Thyroid gland (tissue), 4 donors: ENCODE results near the gene WFDC9.

Experiments used
- POLR2A ChIP-seq, 2 donors: fragments of 450-650 bp; IDR thresholded peaks; one replicate each; pipeline ENCODE4 v1.6.1; 2017; ENCODE audit warnings: antibody characterized with exemption in 2 of 2, mild to moderate bottlenecking in 2 of 2, moderate library complexity in 1 of 2
- TF ChIP-seq, protein P1 (sequence below), 6 experiments: fragments of 200-600 bp in 3 of 6; fragments of 450-650 bp in 3 of 6; sonication (generic) in 3 of 6; IDR thresholded peaks; one replicate each; pipeline ENCODE4 v1.5.1; 2016 to 2019; ENCODE audit warnings: antibody characterized with exemption in 6 of 6, mild to moderate bottlenecking in 2 of 6, inconsistent platforms in 1 of 6, moderate library complexity in 1 of 6

DNA sequence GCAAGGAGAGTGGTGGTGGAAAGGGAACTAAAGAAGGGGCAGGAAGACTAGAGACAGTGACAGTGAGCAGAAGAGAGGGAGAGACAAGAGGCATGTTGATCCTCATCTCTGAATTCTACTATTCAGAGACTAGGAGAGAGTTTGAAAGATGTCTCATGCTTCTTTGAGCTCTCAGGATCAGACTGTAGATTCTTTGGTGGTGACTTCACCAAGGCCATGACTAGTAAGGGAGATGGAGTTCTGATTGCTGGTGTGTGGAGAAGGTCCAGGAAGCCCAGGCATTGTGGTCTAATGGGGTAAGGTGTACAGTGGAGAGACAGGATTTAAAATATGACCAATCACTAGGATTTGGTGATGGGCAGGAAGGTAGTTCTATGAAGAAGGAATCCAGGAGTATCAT is 713 bp downstream of the WFDC9 start:
- no peak for TF ChIP-seq POLR2A (IDR thresholded peaks at IDR 0.05)
- TF ChIP-seq, protein P1, sequence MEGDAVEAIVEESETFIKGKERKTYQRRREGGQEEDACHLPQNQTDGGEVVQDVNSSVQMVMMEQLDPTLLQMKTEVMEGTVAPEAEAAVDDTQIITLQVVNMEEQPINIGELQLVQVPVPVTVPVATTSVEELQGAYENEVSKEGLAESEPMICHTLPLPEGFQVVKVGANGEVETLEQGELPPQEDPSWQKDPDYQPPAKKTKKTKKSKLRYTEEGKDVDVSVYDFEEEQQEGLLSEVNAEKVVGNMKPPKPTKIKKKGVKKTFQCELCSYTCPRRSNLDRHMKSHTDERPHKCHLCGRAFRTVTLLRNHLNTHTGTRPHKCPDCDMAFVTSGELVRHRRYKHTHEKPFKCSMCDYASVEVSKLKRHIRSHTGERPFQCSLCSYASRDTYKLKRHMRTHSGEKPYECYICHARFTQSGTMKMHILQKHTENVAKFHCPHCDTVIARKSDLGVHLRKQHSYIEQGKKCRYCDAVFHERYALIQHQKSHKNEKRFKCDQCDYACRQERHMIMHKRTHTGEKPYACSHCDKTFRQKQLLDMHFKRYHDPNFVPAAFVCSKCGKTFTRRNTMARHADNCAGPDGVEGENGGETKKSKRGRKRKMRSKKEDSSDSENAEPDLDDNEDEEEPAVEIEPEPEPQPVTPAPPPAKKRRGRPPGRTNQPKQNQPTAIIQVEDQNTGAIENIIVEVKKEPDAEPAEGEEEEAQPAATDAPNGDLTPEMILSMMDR (IDR thresholded peaks at IDR 0.05) = no peak
